H1 (cell line): ENCODE data around the gene VSIG10L. TPM values are rescaled to one million over a fixed set of nuclear protein-coding genes. Genes with fewer than 3 reads are reported as not detected.
A peak's percentile ranks its signal among the peaks of the same experiment; 100 is the strongest.

Experiments used
- CTCF ChIA-PET: fragments of 300-600 bp; sonication (Branson Sonifier 250); formaldehyde crosslinking; loops from one replicate; lab custom pipeline; 2021; ENCODE audit not compliant: partially characterized antibody; lab: Charles Lee
- POLR2A ChIA-PET: fragments of 300-600 bp; sonication (Branson Sonifier 250); formaldehyde crosslinking; loops from one replicate; lab custom pipeline; 2021; ENCODE audit warnings: inconsistent platforms; ENCODE audit not compliant: partially characterized antibody; lab: Charles Lee
- DNase-seq, 2 experiments: peaks; one replicate each; pipeline versions ENCODE4 v3.0.0 to v3.0.0-alpha.2; 2010 to 2022; ENCODE audit warnings: low spot score in 2 of 2, low read depth in 1 of 2, mixed read lengths in 1 of 2
- FAIRE-seq: peaks from 2 replicates; lab custom pipeline; 2011; peaks lifted over from hg19 to GRCh38; lab: Jason Lieb, UNC
- H2AFZ ChIP-seq: 2 replicates; pipeline ENCODE4 v1.8.1; 2012; ENCODE audit warnings: low read length, inconsistent platforms
- H2AK5ac ChIP-seq: 2 replicates; pipeline ENCODE4 v1.6.1; 2013; ENCODE audit warnings: low read depth, low read length
- H2BK120ac ChIP-seq: replicated peaks from 2 replicates; pipeline ENCODE3; 2013; ENCODE audit warnings: low read depth, low read length, inconsistent platforms
- H2BK12ac ChIP-seq: 2 replicates; pipeline ENCODE4 v1.6.1; 2013; ENCODE audit warnings: low read depth, low read length
- H2BK15ac ChIP-seq: 2 replicates; pipeline ENCODE4 v1.6.1; 2013; ENCODE audit warnings: low read length
- H2BK20ac ChIP-seq: 2 replicates; pipeline ENCODE4 v1.6.1; 2013; ENCODE audit warnings: low read length
- H2BK5ac ChIP-seq: 2 replicates; pipeline ENCODE4 v1.6.1; 2013; ENCODE audit warnings: low read depth, low read length
- H3K14ac ChIP-seq: 2 replicates; pipeline ENCODE4 v1.6.1; 2013; ENCODE audit warnings: inconsistent platforms; ENCODE audit not compliant: insufficient read length
- H3K18ac ChIP-seq: 2 replicates; pipeline ENCODE4 v1.6.1; 2013; ENCODE audit warnings: low read length; ENCODE audit errors: extremely low read depth
- H3K23ac ChIP-seq: 2 replicates; pipeline ENCODE4 v1.6.1; 2013; ENCODE audit warnings: inconsistent platforms; ENCODE audit not compliant: insufficient read length
- H3K23me2 ChIP-seq: 2 replicates; pipeline ENCODE4 v1.6.1; 2013; ENCODE audit warnings: low read depth, low read length
- H3K27ac ChIP-seq: 2 replicates; pipeline ENCODE4 v1.6.1; 2011; ENCODE audit warnings: low read depth, low read length, inconsistent platforms
- H3K27me3 ChIP-seq, 4 experiments: replicated peaks in 1 of 4; 1 replicate in 1 of 4; 2 replicates in 3 of 4; pipeline versions ENCODE4 v1.6.1 to v1.8.1; 2011 to 2013; ENCODE audit warnings: low read length in 3 of 4, mild to moderate bottlenecking in 3 of 4, inconsistent platforms in 2 of 4, mixed read lengths in 2 of 4, moderate library complexity in 1 of 4; ENCODE audit not compliant: control insufficient read depth in 3 of 4, insufficient read depth in 3 of 4; ENCODE audit errors: extremely low read depth in 1 of 4
- H3K36me3 ChIP-seq, 4 experiments: 2 replicates each; pipeline versions ENCODE4 v1.6.1 to v1.8.1; 2011 to 2013; ENCODE audit warnings: mild to moderate bottlenecking in 4 of 4, low read length in 3 of 4, moderate library complexity in 2 of 4, control low read depth in 1 of 4, inconsistent platforms in 1 of 4; ENCODE audit not compliant: insufficient read depth in 4 of 4, control insufficient read depth in 2 of 4
- H3K4ac ChIP-seq: replicated peaks from 2 replicates; pipeline ENCODE3; 2013; ENCODE audit warnings: low read length, low read depth, mixed read lengths, inconsistent platforms; ENCODE audit not compliant: insufficient read length
- H3K4me1 ChIP-seq, 4 experiments: replicated peaks in 1 of 4; 1 replicate in 1 of 4; 2 replicates in 3 of 4; pipeline versions ENCODE4 v1.6.1 to v1.8.1; 2011 to 2013; ENCODE audit warnings: low read length in 3 of 4, inconsistent platforms in 2 of 4, mixed read lengths in 1 of 4; ENCODE audit not compliant: insufficient read depth in 4 of 4, control insufficient read depth in 3 of 4
- H3K4me2 ChIP-seq, 2 experiments: 2 replicates each; pipeline versions ENCODE4 v1.6.1 to v1.8.1; 2011 to 2013; ENCODE audit warnings: low read depth in 2 of 2, low read length in 2 of 2, control low read depth in 1 of 2, inconsistent platforms in 1 of 2, mild to moderate bottlenecking in 1 of 2; ENCODE audit not compliant: insufficient read depth in 1 of 2
- H3K4me3 ChIP-seq, 4 experiments: fragments of 200-600, 300-600 bp in 1 of 4; sonication (generic), shearing (Covaris generic), sonication (Bioruptor Twin) in 1 of 4; 2 replicates each; pipeline versions ENCODE4 v1.5.1 to v1.8.1; 2011 to 2016; ENCODE audit warnings: low read length in 4 of 4, low read depth in 3 of 4, control low read depth in 2 of 4, inconsistent platforms in 2 of 4, mild to moderate bottlenecking in 2 of 4, mixed read lengths in 1 of 4, moderate library complexity in 1 of 4; ENCODE audit not compliant: insufficient read depth in 2 of 4; ENCODE audit errors: extremely low read depth in 1 of 4
- H3K56ac ChIP-seq: replicated peaks from 2 replicates; pipeline ENCODE3; 2013; ENCODE audit warnings: low read depth, mild to moderate bottlenecking, mixed read lengths, low read length, inconsistent platforms; ENCODE audit not compliant: insufficient read length
- H3K79me1 ChIP-seq: 2 replicates; pipeline ENCODE4 v1.6.1; 2013; ENCODE audit warnings: low read depth, low read length, control low read depth
- H3K79me2 ChIP-seq, 2 experiments: 2 replicates each; pipeline versions ENCODE4 v1.6.1 to v1.8.1; 2012 to 2013; ENCODE audit warnings: low read length in 2 of 2, mild to moderate bottlenecking in 2 of 2, inconsistent platforms in 1 of 2; ENCODE audit not compliant: insufficient read depth in 2 of 2, control insufficient read depth in 1 of 2
- H3K9ac ChIP-seq, 4 experiments: replicated peaks in 1 of 4; 1 replicate in 1 of 4; 2 replicates in 3 of 4; pipeline versions ENCODE4 v1.6.1 to v1.8.1; 2011 to 2013; ENCODE audit warnings: low read depth in 3 of 4, low read length in 3 of 4, control low read depth in 2 of 4, mild to moderate bottlenecking in 2 of 4, moderate library complexity in 2 of 4, inconsistent platforms in 1 of 4; ENCODE audit errors: extremely low read depth in 1 of 4
- H3K9me3 ChIP-seq, 2 experiments: 2 replicates each; pipeline versions ENCODE4 v1.6.1 to v1.8.1; 2012 to 2013; ENCODE audit warnings: mild to moderate bottlenecking in 2 of 2, moderate library complexity in 2 of 2, control low read depth in 1 of 2, inconsistent platforms in 1 of 2, low read depth in 1 of 2, low read length in 1 of 2, mixed read lengths in 1 of 2; ENCODE audit not compliant: insufficient read depth in 2 of 2
- H4K20me1 ChIP-seq, 2 experiments: replicated peaks in 1 of 2; 2 replicates each; pipeline versions ENCODE3 to v1.8.1; 2011 to 2013; ENCODE audit warnings: inconsistent platforms in 2 of 2, low read length in 2 of 2, mild to moderate bottlenecking in 1 of 2; ENCODE audit not compliant: insufficient read depth in 2 of 2, control insufficient read depth in 1 of 2
- H4K5ac ChIP-seq: 2 replicates; pipeline ENCODE4 v1.6.1; 2013; ENCODE audit warnings: low read length, low read depth, mixed read lengths, inconsistent platforms; ENCODE audit not compliant: insufficient read length
- H4K8ac ChIP-seq: 2 replicates; pipeline ENCODE4 v1.8.0; 2013; ENCODE audit warnings: mild to moderate bottlenecking, moderate library complexity, low read length, inconsistent platforms; ENCODE audit not compliant: insufficient read depth; ENCODE audit errors: extremely low read depth
- H4K91ac ChIP-seq: replicated peaks from 2 replicates; pipeline ENCODE3; 2013; ENCODE audit warnings: low read length, mixed read lengths, inconsistent platforms; ENCODE audit not compliant: insufficient read length
- ASH2L ChIP-seq: fragments of 200-600, 300-600 bp; sonication (generic); IDR thresholded peaks from one replicate; pipeline ENCODE4 v1.7.1; 2017; ENCODE audit warnings: low read length
- CHD1 ChIP-seq: IDR thresholded peaks from 2 replicates; pipeline ENCODE4 v1.6.1; 2012; ENCODE audit warnings: low read depth, low read length, improper control_type of control experiment
- JUN ChIP-seq: IDR thresholded peaks from 2 replicates; pipeline ENCODE4 v1.6.1; 2011; ENCODE audit warnings: low read depth, mild to moderate bottlenecking, improper control_type of control experiment, low read length
- KDM4A ChIP-seq: IDR thresholded peaks from one replicate; pipeline ENCODE4 v1.7.1; 2012; ENCODE audit warnings: low read depth, mild to moderate bottlenecking, moderate library complexity, low read length, inconsistent platforms; ENCODE audit not compliant: severe bottlenecking
- NANOG ChIP-seq: IDR thresholded peaks from 2 replicates; pipeline ENCODE4 v1.6.1; 2011; ENCODE audit warnings: low read length, low read depth, mild to moderate bottlenecking, inconsistent platforms; ENCODE audit not compliant: insufficient read depth, poor library complexity, severe bottlenecking
- NRF1 ChIP-seq: IDR thresholded peaks from 2 replicates; pipeline ENCODE4 v1.6.1; 2011; ENCODE audit warnings: mild to moderate bottlenecking, low read depth, low read length, improper control_type of control experiment
- SIN3A ChIP-seq, 2 experiments: IDR thresholded peaks in 1 of 2; conservative IDR thresholded peaks in 1 of 2; 2 replicates each; pipeline ENCODE4 v1.6.1; 2011 to 2012; ENCODE audit warnings: low read length in 2 of 2, improper control_type of control experiment in 1 of 2, low read depth in 1 of 2, mild to moderate bottlenecking in 1 of 2
- SIX5 ChIP-seq: IDR thresholded peaks from 2 replicates; pipeline ENCODE4 v1.6.1; 2011; ENCODE audit warnings: mild to moderate bottlenecking, low read depth, low read length
- SP1 ChIP-seq: IDR thresholded peaks from 2 replicates; pipeline ENCODE4 v1.6.1; 2011; ENCODE audit warnings: low read depth, low read length
- SP2 ChIP-seq: IDR thresholded peaks from 2 replicates; pipeline ENCODE4 v1.6.1; 2012; ENCODE audit warnings: mild to moderate bottlenecking, low read length, inconsistent platforms
- TAF1 ChIP-seq: IDR thresholded peaks from 2 replicates; pipeline ENCODE4 v1.6.1; 2011; ENCODE audit warnings: mild to moderate bottlenecking, low read depth, low read length
- TEAD4 ChIP-seq: IDR thresholded peaks from 2 replicates; pipeline ENCODE4 v1.6.1; 2012; ENCODE audit warnings: low read depth, low read length, inconsistent platforms, mixed read lengths
- YY1 ChIP-seq: IDR thresholded peaks from 2 replicates; pipeline ENCODE4 v1.6.1; 2011; ENCODE audit warnings: low read depth, mild to moderate bottlenecking, low read length
- WGBS, 2 experiments: shearing (Covaris generic) in 1 of 2; methylation state at CpG; one replicate each; pipeline versions ENCODE4 v1.1.6 to v1.1.7; 2013 to 2015; ENCODE audit warnings: low lambda C conversion rate in 2 of 2, mixed read lengths in 2 of 2, inconsistent platforms in 1 of 2, low coverage in 1 of 2, missing lambda C conversion rate in 1 of 2; ENCODE audit not compliant: insufficient replicate concordance in 2 of 2, insufficient coverage in 1 of 2, insufficient read length in 1 of 2; ENCODE audit errors: extremely low coverage in 1 of 2, missing lambda C conversion rate in 1 of 2; 5-methylcytosine and 5-hydroxymethylcytosine counted together
- polyA plus RNA-seq, 7 experiments: library from polyadenylated mRNA; depleted of rRNA in 3 of 7; stranded (reverse) in 5 of 7; unstranded in 2 of 7; fragments of >200 nt in 5 of 7; fragments of 200-250 nt in 2 of 7; gene quantifications; 1 replicate in 5 of 7; 2 replicates in 1 of 7; 4 replicates in 1 of 7; pipeline versions ENCODE4 v1.2.1 to v1.2.3, GENCODE V29; 2011 to 2013; ENCODE audit warnings: missing spikeins in 2 of 7, mixed read lengths in 2 of 7
- total RNA-seq: library from RNA; stranded (reverse); fragmentation: NEBNext Ultra II Directional; extraction: Animal tissue kit (Norgen Biotek cat#: 25700); gene quantifications from 2 replicates; pipeline ENCODE4 v1.2.1, GENCODE V29; 2021

VSIG10L gene
- total and polyA plus RNA-seq, 2 of the 8 experiments (the other 6 are each of a cell fraction or from before 2014, with no cell fraction given): 10.3 to 10.4 TPM

GRCh38 chr19:51354103-51354741, 12.3 kb upstream of the VSIG10L start:
- Histone ChIP-seq H4K5ac (peak overlapping the region; percentile 53), H3K79me2 (no peaks in the 10 kb centered on the region), H3K14ac (no peak overlapping the region), H4K20me1 (no peaks in the 10 kb centered on the region), H2BK15ac (peak overlapping the region; percentile 65; the same call in 1 of the 2 replicates), H3K4me3 (no peak overlapping the region; a peak in 1 of 8 replicates), H2BK5ac (no peak overlapping the region), H3K27ac (peak overlapping the region; percentile 26; the same call in 1 of the 2 replicates), H2BK12ac (peak overlapping the region; percentile 1; the same call in 1 of the 2 replicates), H3K79me1 (no peaks in the 10 kb centered on the region), H3K18ac (no peak overlapping the region; the same call in 1 of the 2 replicates), H2BK20ac (no peak overlapping the region), H3K4ac (no peak overlapping the region), H2BK120ac (no peak overlapping the region), H3K4me2 (peak overlapping the region; percentile 11 to 24; a peak in 1 of 4 replicates), H3K4me1 (peaks cover 3 to 9% (median 7%) of the 10 kb centered on the region in 4 experiments), H3K9me3 (no peaks in the 10 kb centered on the region), H3K27me3 (no peaks in the 10 kb centered on the region), H3K56ac (no peak overlapping the region), H4K91ac (no peak overlapping the region), H3K23ac (no peak overlapping the region), H4K8ac (peak overlapping the region; percentile 66; the same call in 1 of the 2 replicates), H3K9ac (no peak overlapping the region; a peak in 1 of 7 replicates), H2AK5ac (no peak overlapping the region), H2AFZ (no peak overlapping the region), H3K36me3 (no peaks in the 10 kb centered on the region), H3K23me2 (no peaks in the 10 kb centered on the region)
- WGBS, 2 experiments: 71% methylated on average over 7 of the region's 12 CpGs; no CpG with 5 or more reads in 1 of the 2 experiments
- FAIRE-seq (no peak), DNase-seq (no peak)
- POLR2A ChIA-PET: interaction anchor here (0.7 to 1.5 kb wide), 5 partner anchors 10 to 41 kb away, joined by 3 to 9 read pairs (median 4); partner anchors contain the start of gene VSIG10L
- CTCF ChIA-PET: interaction anchor here (0.6 to 1.2 kb wide), 6 partner anchors 12 to 86 kb away, joined by 3 to 4 read pairs (median 4); partner anchors contain the start of gene VSIG10L
- no peak for TF ChIP-seq NANOG
- TF ChIP-seq SIN3A (conservative IDR thresholded peaks at IDR 0.05 in 1 of 2, IDR thresholded peaks at IDR 0.05 in 1 of 2; ENCODE audit: low read depth in 1 of 2, low read length in 2 of 2): no peak
- TF ChIP-seq SP1: no peak
- no peak for TF ChIP-seq TEAD4
- TF ChIP-seq TAF1: no peak
- no peak for TF ChIP-seq ASH2L
- no peak for TF ChIP-seq NRF1
- TF ChIP-seq YY1: no peak
- TF ChIP-seq SP2: no peak
- TF ChIP-seq JUN: no peak
- no peak for TF ChIP-seq KDM4A
- TF ChIP-seq SIX5: no peak
- TF ChIP-seq CHD1: no peak
